Endothelial cell (in vitro differentiated cells): Measurements from ENCODE around the gene C16orf92. TPM values are rescaled to one million over a fixed set of nuclear protein-coding genes. Genes with fewer than 3 reads are reported as not detected.
A peak's percentile ranks its signal among the peaks of the same experiment; 100 is the strongest.

Experiments used
- DNase-seq: peaks from one replicate; pipeline ENCODE4 v3.0.0; 2021; ENCODE audit warnings: low spot score
- H3K27ac Mint-ChIP-seq: one replicate; pipeline ENCODE4 v1.8.0; 2021; ENCODE audit warnings: mixed read lengths, inconsistent platforms; ENCODE audit not compliant: unreplicated experiment
- H3K27me3 Mint-ChIP-seq: one replicate; pipeline ENCODE4 v1.8.0; 2021; ENCODE audit warnings: mild to moderate bottlenecking, moderate library complexity, mixed read lengths, inconsistent platforms; ENCODE audit not compliant: unreplicated experiment
- H3K36me3 Mint-ChIP-seq: one replicate; pipeline ENCODE4 v1.8.0; 2021; ENCODE audit warnings: mild to moderate bottlenecking, low read depth, mixed read lengths, inconsistent platforms; ENCODE audit not compliant: unreplicated experiment
- H3K4me1 Mint-ChIP-seq: one replicate; pipeline ENCODE4 v1.8.0; 2021; ENCODE audit warnings: mild to moderate bottlenecking, mixed read lengths, inconsistent platforms; ENCODE audit not compliant: unreplicated experiment
- H3K4me3 Mint-ChIP-seq: one replicate; pipeline ENCODE4 v1.8.0; 2021; ENCODE audit warnings: mild to moderate bottlenecking, mixed read lengths, inconsistent platforms; ENCODE audit not compliant: unreplicated experiment
- H3K9me3 Mint-ChIP-seq: one replicate; pipeline ENCODE4 v1.8.0; 2021; ENCODE audit warnings: mixed read lengths, inconsistent platforms; ENCODE audit not compliant: unreplicated experiment
- CTCF ChIP-seq: fragments of 200-600 bp; sonication (generic); IDR thresholded peaks from one replicate; pipeline ENCODE4 v1.5.0; 2021; ENCODE audit warnings: antibody characterized with exemption; ENCODE audit not compliant: unreplicated experiment
- total RNA-seq: library from RNA; stranded (reverse); fragmentation: NEBNext Ultra II Directional; extraction: Animal tissue kit (Norgen Biotek cat#: 25700); gene quantifications from one replicate; pipeline ENCODE4 v1.2.1, GENCODE V29; 2021; ENCODE audit not compliant: unreplicated experiment

The C16orf92 gene
- total RNA-seq, 1 donor from 2014 or later = not detected

DNA sequence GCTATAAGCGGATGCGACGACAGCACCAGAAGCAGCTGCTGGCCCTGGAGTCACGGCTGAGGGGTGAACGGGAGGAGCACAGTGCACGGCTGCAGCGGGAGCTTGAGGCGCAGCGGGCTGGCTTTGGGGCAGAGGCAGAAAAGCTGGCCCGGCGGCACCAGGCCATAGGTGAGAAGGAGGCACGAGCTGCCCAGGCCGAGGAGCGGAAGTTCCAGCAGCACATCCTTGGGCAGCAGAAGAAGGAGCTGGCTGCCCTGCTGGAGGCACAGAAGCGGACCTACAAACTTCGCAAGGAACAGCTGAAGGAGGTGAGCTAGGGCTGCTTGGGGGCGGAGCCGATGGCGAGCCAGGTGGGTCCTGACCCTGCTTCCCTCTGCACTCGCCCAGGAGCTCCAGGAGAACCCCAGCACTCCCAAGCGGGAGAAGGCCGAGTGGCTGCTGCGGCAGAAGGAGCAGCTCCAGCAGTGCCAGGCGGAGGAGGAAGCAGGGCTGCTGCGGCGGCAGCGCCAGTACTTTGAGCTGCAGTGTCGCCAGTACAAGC lies 37.7 kb upstream of the C16orf92 start:
- H3K27me3 Mint-ChIP-seq = peaks cover 26% of the 10 kb centered on the region
- DNase-seq = no peak
- peaks cover 52% of the 10 kb centered on the region for H3K4me1 Mint-ChIP-seq
- TF ChIP-seq CTCF = no peak
- H3K4me3 Mint-ChIP-seq = no peak overlapping the region
- H3K36me3 Mint-ChIP-seq = peaks cover 72% of the 10 kb centered on the region
- H3K9me3 Mint-ChIP-seq = no peaks in the 10 kb centered on the region
- no peak overlapping the region for H3K27ac Mint-ChIP-seq

GRCh38 chr16:29986231-29986630 lies 36.8 kb upstream of the C16orf92 start:
- Mint-ChIP-seq H3K4me3 (no peak overlapping the region), H3K27me3 (peaks cover 29% of the 10 kb centered on the region), H3K9me3 (no peaks in the 10 kb centered on the region), H3K4me1 (peaks cover 50% of the 10 kb centered on the region), H3K27ac (peak overlapping the region; percentile 48), H3K36me3 (peaks cover 70% of the 10 kb centered on the region)
- no peak for TF ChIP-seq CTCF
- DNase-seq = no peak

- peaks cover 73% of the 10 kb centered on the region for H3K36me3 Mint-ChIP-seq
- peak overlapping the region; percentile 48 for H3K27ac Mint-ChIP-seq
- no peaks in the 10 kb centered on the region for H3K9me3 Mint-ChIP-seq
- peaks cover 47% of the 10 kb centered on the region for H3K4me1 Mint-ChIP-seq
- no peak for DNase-seq
- peaks cover 29% of the 10 kb centered on the region for H3K27me3 Mint-ChIP-seq
- H3K4me3 Mint-ChIP-seq = no peak overlapping the region
- no peak for TF ChIP-seq CTCF
Measured at GRCh38 chr16:29986931-29987330, 36.1 kb upstream of the C16orf92 start.

GRCh38 chr16:29987371-29988085 lies 35.5 kb upstream of the C16orf92 start:
- Mint-ChIP-seq H3K4me1 (peaks cover 47% of the 10 kb centered on the region), H3K27me3 (peaks cover 31% of the 10 kb centered on the region), H3K4me3 (peak overlapping the region; percentile 39), H3K36me3 (peaks cover 73% of the 10 kb centered on the region), H3K27ac (peak overlapping the region; percentile 5), H3K9me3 (no peaks in the 10 kb centered on the region)
- no peak for TF ChIP-seq CTCF
- DNase-seq = no peak
